Mesenchymal stem cell (in vitro differentiated cells and primary cell): ENCODE measurements around the gene SPPL2B.
A peak's percentile ranks its signal among the peaks of the same experiment; 100 is the strongest.

Source experiments
- DNase-seq: peaks from one replicate; pipeline ENCODE4 v3.0.0-alpha.2; 2013
- H2AFZ ChIP-seq: one replicate; pipeline ENCODE4 v1.6.1; 2013; ENCODE audit warnings: low read depth, mild to moderate bottlenecking, control low read depth, inconsistent platforms, low read length, moderate library complexity
- H2AK5ac ChIP-seq: 2 replicates; pipeline ENCODE4 v1.6.1; 2013; ENCODE audit warnings: low read length, moderate library complexity, mild to moderate bottlenecking, inconsistent platforms; ENCODE audit not compliant: severe bottlenecking
- H2BK120ac ChIP-seq: one replicate; pipeline ENCODE4 v1.6.1; 2013; ENCODE audit warnings: low read depth, mild to moderate bottlenecking, inconsistent platforms, low read length, moderate library complexity
- H2BK12ac ChIP-seq, 2 experiments: one replicate each; pipeline ENCODE4 v1.6.1; 2013; ENCODE audit warnings: inconsistent platforms in 2 of 2, low read length in 2 of 2, mild to moderate bottlenecking in 2 of 2, moderate library complexity in 2 of 2, control low read depth in 1 of 2
- H2BK15ac ChIP-seq: one replicate; pipeline ENCODE4 v1.6.1; 2013; ENCODE audit warnings: mild to moderate bottlenecking, low read depth, inconsistent platforms; ENCODE audit not compliant: poor library complexity, severe bottlenecking
- H2BK5ac ChIP-seq: 2 replicates; pipeline ENCODE4 v1.6.1; 2013; ENCODE audit warnings: low read depth, mild to moderate bottlenecking, low read length, control low read depth, inconsistent platforms; ENCODE audit not compliant: poor library complexity, severe bottlenecking
- H3K14ac ChIP-seq, 2 experiments: one replicate each; pipeline ENCODE4 v1.6.1; 2013; ENCODE audit warnings: inconsistent platforms in 2 of 2, low read length in 2 of 2, control low read depth in 1 of 2, mild to moderate bottlenecking in 1 of 2, moderate library complexity in 1 of 2
- H3K18ac ChIP-seq, 2 experiments: one replicate each; pipeline ENCODE4 v1.6.1; 2013; ENCODE audit warnings: inconsistent platforms in 2 of 2, low read length in 2 of 2, control low read depth in 1 of 2, low read depth in 1 of 2, mild to moderate bottlenecking in 1 of 2
- H3K23ac ChIP-seq, 2 experiments: one replicate each; pipeline ENCODE4 v1.6.1; 2013; ENCODE audit warnings: inconsistent platforms in 2 of 2, low read length in 2 of 2, mild to moderate bottlenecking in 2 of 2, moderate library complexity in 2 of 2, control low read depth in 1 of 2
- H3K27ac ChIP-seq: 2 replicates; pipeline ENCODE4 v1.5.1; 2013; ENCODE audit warnings: mild to moderate bottlenecking, moderate library complexity, low read length, control low read depth, inconsistent platforms; ENCODE audit not compliant: poor library complexity, severe bottlenecking
- H3K27me3 ChIP-seq, 2 experiments: 2 replicates each; pipeline versions ENCODE4 v1.6.1 to v1.7.0; 2013; ENCODE audit warnings: low read length in 2 of 2, mild to moderate bottlenecking in 2 of 2, moderate library complexity in 2 of 2, control low read depth in 1 of 2, inconsistent platforms in 1 of 2; ENCODE audit not compliant: control insufficient read depth in 1 of 2, insufficient read depth in 1 of 2
- H3K36me3 ChIP-seq, 2 experiments: 2 replicates each; pipeline versions ENCODE4 v1.6.1 to v1.7.0; 2013; ENCODE audit warnings: low read length in 2 of 2, control low read depth in 1 of 2, inconsistent platforms in 1 of 2, low read depth in 1 of 2, mild to moderate bottlenecking in 1 of 2; ENCODE audit not compliant: insufficient read depth in 2 of 2, control insufficient read depth in 1 of 2
- H3K4ac ChIP-seq, 2 experiments: one replicate each; pipeline ENCODE4 v1.6.1; 2013; ENCODE audit warnings: inconsistent platforms in 2 of 2, low read length in 2 of 2, mild to moderate bottlenecking in 2 of 2, moderate library complexity in 2 of 2, control low read depth in 1 of 2, low read depth in 1 of 2
- H3K4me1 ChIP-seq: 2 replicates; pipeline ENCODE4 v1.6.1; 2013; ENCODE audit warnings: low read depth, low read length, control low read depth; ENCODE audit not compliant: control insufficient read depth, insufficient read depth
- H3K4me2 ChIP-seq: 2 replicates; pipeline ENCODE4 v1.6.1; 2013; ENCODE audit warnings: low read length, mild to moderate bottlenecking, inconsistent platforms; ENCODE audit not compliant: poor library complexity, severe bottlenecking
- H3K4me3 ChIP-seq, 2 experiments: 2 replicates each; pipeline versions ENCODE4 v1.5.1 to v1.7.0; 2013; ENCODE audit warnings: low read length in 2 of 2, mild to moderate bottlenecking in 2 of 2, control low read depth in 1 of 2, low read depth in 1 of 2; ENCODE audit not compliant: insufficient read depth in 1 of 2
- H3K79me1 ChIP-seq: replicated peaks from 2 replicates; pipeline ENCODE4 v1.6.1; 2013; ENCODE audit warnings: mild to moderate bottlenecking, control low read depth, low read length, inconsistent platforms; ENCODE audit not compliant: poor library complexity, severe bottlenecking
- H3K9ac ChIP-seq: 2 replicates; pipeline ENCODE4 v1.7.0; 2013; ENCODE audit warnings: mild to moderate bottlenecking, low read length, moderate library complexity
- H3K9me3 ChIP-seq: 2 replicates; pipeline ENCODE4 v1.7.0; 2013; ENCODE audit warnings: mild to moderate bottlenecking, low read length; ENCODE audit not compliant: control insufficient read depth
- H4K8ac ChIP-seq: one replicate; pipeline ENCODE4 v1.6.1; 2013; ENCODE audit warnings: inconsistent platforms, mild to moderate bottlenecking, low read length, moderate library complexity
- H4K91ac ChIP-seq: one replicate; pipeline ENCODE4 v1.6.1; 2013; ENCODE audit warnings: mild to moderate bottlenecking, low read length, inconsistent platforms
- WGBS: methylation state at CpG from one replicate; pipeline ENCODE4 v1.1.7; 2013; ENCODE audit warnings: mixed read lengths; 5-methylcytosine and 5-hydroxymethylcytosine counted together

SPPL2B gene

GRCh38 chr19:2381148-2381820, 52.8 kb downstream of the SPPL2B start:
- no peak overlapping the region for H4K8ac ChIP-seq
- no peak overlapping the region for H2BK12ac ChIP-seq
- peak overlapping the region; percentile 12 for H2BK15ac ChIP-seq
- no peaks in the 10 kb centered on the region for H3K36me3 ChIP-seq
- H3K27ac ChIP-seq, result no peak overlapping the region
- WGBS, result 78% methylated on average over 17 of the region's 18 CpGs
- no peak overlapping the region for H2AFZ ChIP-seq
- H3K4me1 ChIP-seq, result peaks cover 10% of the 10 kb centered on the region
- no peak overlapping the region for H2BK5ac ChIP-seq
- H3K9ac ChIP-seq, result no peak overlapping the region
- peaks cover 4% of the 10 kb centered on the region for H3K9me3 ChIP-seq
- no peak overlapping the region for H3K14ac ChIP-seq
- no peak overlapping the region for H4K91ac ChIP-seq
- no peak overlapping the region for H3K4me2 ChIP-seq
- H3K4ac ChIP-seq, result no peak overlapping the region
- no peak overlapping the region for H2BK120ac ChIP-seq
- H2AK5ac ChIP-seq, result no peak overlapping the region
- H3K27me3 ChIP-seq, result peaks cover 5 to 9% of the 10 kb centered on the region in 2 experiments
- peak; percentile 27 for DNase-seq
- no peaks in the 10 kb centered on the region for H3K79me1 ChIP-seq
- H3K4me3 ChIP-seq, result no peak overlapping the region
- H3K23ac ChIP-seq, result no peak overlapping the region
- no peak overlapping the region for H3K18ac ChIP-seq

GRCh38 chr19:2382530-2383222, 54.2 kb downstream of the SPPL2B start:
- no peak for DNase-seq
- Histone ChIP-seq H3K4me1 (peaks cover 8% of the 10 kb centered on the region), H3K4me2 (no peak overlapping the region)

GRCh38 chr19:2385053-2385721, 56.7 kb downstream of the SPPL2B start:
- peak; percentile 80 for DNase-seq
- H4K8ac ChIP-seq, result peak overlapping the region; percentile 36
- WGBS, result 23% methylated on average over 16 of the region's 37 CpGs
- H2BK5ac ChIP-seq, result no peak overlapping the region
- no peak overlapping the region for H2BK120ac ChIP-seq
- no peak overlapping the region for H3K18ac ChIP-seq
- H3K9ac ChIP-seq, result peak overlapping the region; percentile 41
- no peak overlapping the region for H3K4me2 ChIP-seq
- no peak overlapping the region for H3K4ac ChIP-seq
- H2AFZ ChIP-seq, result no peak overlapping the region
- H2BK12ac ChIP-seq, result no peak overlapping the region
- H3K79me1 ChIP-seq, result no peaks in the 10 kb centered on the region
- peak overlapping the region in 1 of 2 experiments; percentile 53 for H3K4me3 ChIP-seq
- no peak overlapping the region for H4K91ac ChIP-seq
- no peak overlapping the region for H3K27ac ChIP-seq
- no peaks in the 10 kb centered on the region for H3K36me3 ChIP-seq
- H2AK5ac ChIP-seq, result no peak overlapping the region
- peaks cover 8% of the 10 kb centered on the region for H3K4me1 ChIP-seq
- H2BK15ac ChIP-seq, result no peak overlapping the region
- no peak overlapping the region for H3K23ac ChIP-seq
- H3K27me3 ChIP-seq, result peaks cover 20 to 30% of the 10 kb centered on the region in 2 experiments
- no peak overlapping the region for H3K14ac ChIP-seq
- H3K9me3 ChIP-seq, result peaks cover 4% of the 10 kb centered on the region

More at GRCh38 chr19:2382530-2383222, 54.2 kb downstream of the SPPL2B start:
- no peak overlapping the region for H3K4ac ChIP-seq
- no peak overlapping the region for H3K23ac ChIP-seq
- no peak overlapping the region for H3K18ac ChIP-seq
- H2BK15ac ChIP-seq, result no peak overlapping the region
- 91% methylated on average over 13 of the region's 13 CpGs for WGBS
- no peaks in the 10 kb centered on the region for H3K36me3 ChIP-seq
- H2AK5ac ChIP-seq, result no peak overlapping the region
- peak overlapping the region in 1 of 2 experiments; percentile 79 for H3K14ac ChIP-seq
- no peak overlapping the region for H3K4me3 ChIP-seq
- H3K9me3 ChIP-seq, result peaks cover 4% of the 10 kb centered on the region
- no peak overlapping the region for H3K9ac ChIP-seq
- H2BK120ac ChIP-seq, result no peak overlapping the region
- no peaks in the 10 kb centered on the region for H3K79me1 ChIP-seq
- H2BK12ac ChIP-seq, result no peak overlapping the region
- H4K91ac ChIP-seq, result no peak overlapping the region
- H4K8ac ChIP-seq, result no peak overlapping the region
- H2BK5ac ChIP-seq, result no peak overlapping the region
- no peak overlapping the region for H2AFZ ChIP-seq
- peaks cover 3 to 14% of the 10 kb centered on the region in 2 experiments for H3K27me3 ChIP-seq
- no peak overlapping the region for H3K27ac ChIP-seq
